Fibroblast of the conjunctiva (primary cell): ENCODE data around the gene SLC11A1.

Experiments
- DNase-seq: peaks from one replicate; pipeline ENCODE4 v3.0.0-alpha.2; 2010; ENCODE audit warnings: low read depth

Gene SLC11A1

GRCh38 chr2:218436992-218437391, 54.9 kb downstream of the SLC11A1 start:
- DNase-seq: no peak

- no peak for DNase-seq
Measured at GRCh38 chr2:218437969-218438368, 55.9 kb downstream of the SLC11A1 start.

- DNase-seq: no peak
Measured at GRCh38 chr2:218438596-218438995, 56.5 kb downstream of the SLC11A1 start.

GRCh38 chr2:218444692-218445357, 62.8 kb downstream of the SLC11A1 start:
- DNase-seq: no peak

GRCh38 chr2:218445602-218446001, 63.5 kb downstream of the SLC11A1 start:
- DNase-seq: no peak
